ENCODE results near the gene ZNF516.

Gene ZNF516

GRCh38 chr18:76410033-76410432, 85.0 kb downstream of the ZNF516 start:
- no peak overlapping the region for H3K4me3 ChIP-seq (ENCODE audit: insufficient read depth, low read depth, low read length, poor library complexity, severe bottlenecking)
- no peaks in the 10 kb centered on the region for H3K27me3 ChIP-seq (replicated peaks; ENCODE audit: control insufficient read depth, insufficient read depth, low read length, poor library complexity, severe bottlenecking)
- no peaks in the 10 kb centered on the region for H3K4me1 ChIP-seq (ENCODE audit: control insufficient read depth, insufficient read depth, low read length, poor library complexity, severe bottlenecking)
- no peak overlapping the region for H3K27ac ChIP-seq (ENCODE audit: insufficient read depth, low read length, poor library complexity, severe bottlenecking)
- no peaks in the 10 kb centered on the region for H3K36me3 ChIP-seq (ENCODE audit: control insufficient read depth, insufficient read depth, low read length)
- no peaks in the 10 kb centered on the region for H3K9me3 ChIP-seq (ENCODE audit: control insufficient read depth, low read length)
- DNase-seq: no peak

GRCh38 chr18:76408480-76409067, 86.5 kb downstream of the ZNF516 start:
- Histone ChIP-seq H3K4me1 (ENCODE audit: control insufficient read depth, insufficient read depth, low read length, poor library complexity, severe bottlenecking) (no peaks in the 10 kb centered on the region), H3K27me3 (replicated peaks; ENCODE audit: control insufficient read depth, insufficient read depth, low read length, poor library complexity, severe bottlenecking) (no peaks in the 10 kb centered on the region), H3K4me3 (ENCODE audit: insufficient read depth, low read depth, low read length, poor library complexity, severe bottlenecking) (no peak overlapping the region), H3K27ac (ENCODE audit: insufficient read depth, low read length, poor library complexity, severe bottlenecking) (no peak overlapping the region), H3K36me3 (ENCODE audit: control insufficient read depth, insufficient read depth, low read length) (no peaks in the 10 kb centered on the region), H3K9me3 (ENCODE audit: control insufficient read depth, low read length) (no peaks in the 10 kb centered on the region)
- no peak for DNase-seq

GRCh38 chr18:76407681-76408080, 87.4 kb downstream of the ZNF516 start:
- no peak overlapping the region for H3K27ac ChIP-seq (ENCODE audit: insufficient read depth, low read length, poor library complexity, severe bottlenecking)
- H3K4me3 ChIP-seq (ENCODE audit: insufficient read depth, low read depth, low read length, poor library complexity, severe bottlenecking): no peak overlapping the region
- no peaks in the 10 kb centered on the region for H3K4me1 ChIP-seq (ENCODE audit: control insufficient read depth, insufficient read depth, low read length, poor library complexity, severe bottlenecking)
- H3K36me3 ChIP-seq (ENCODE audit: control insufficient read depth, insufficient read depth, low read length): no peaks in the 10 kb centered on the region
- no peaks in the 10 kb centered on the region for H3K9me3 ChIP-seq (ENCODE audit: control insufficient read depth, low read length)
- no peak for DNase-seq
- H3K27me3 ChIP-seq (replicated peaks; ENCODE audit: control insufficient read depth, insufficient read depth, low read length, poor library complexity, severe bottlenecking): no peaks in the 10 kb centered on the region

- Histone ChIP-seq H3K36me3 (ENCODE audit: control insufficient read depth, insufficient read depth, low read length) (no peaks in the 10 kb centered on the region), H3K4me1 (ENCODE audit: control insufficient read depth, insufficient read depth, low read length, poor library complexity, severe bottlenecking) (no peaks in the 10 kb centered on the region), H3K9me3 (ENCODE audit: control insufficient read depth, low read length) (no peaks in the 10 kb centered on the region), H3K27me3 (replicated peaks; ENCODE audit: control insufficient read depth, insufficient read depth, low read length, poor library complexity, severe bottlenecking) (no peaks in the 10 kb centered on the region), H3K27ac (ENCODE audit: insufficient read depth, low read length, poor library complexity, severe bottlenecking) (no peak overlapping the region), H3K4me3 (ENCODE audit: insufficient read depth, low read depth, low read length, poor library complexity, severe bottlenecking) (no peak overlapping the region)
- no peak for DNase-seq
Measured at GRCh38 chr18:76406791-76407190, 88.3 kb downstream of the ZNF516 start.

- Histone ChIP-seq H3K9me3 (ENCODE audit: control insufficient read depth, low read length) (no peaks in the 10 kb centered on the region), H3K4me3 (ENCODE audit: insufficient read depth, low read depth, low read length, poor library complexity, severe bottlenecking) (no peak overlapping the region), H3K36me3 (ENCODE audit: control insufficient read depth, insufficient read depth, low read length) (no peaks in the 10 kb centered on the region), H3K4me1 (ENCODE audit: control insufficient read depth, insufficient read depth, low read length, poor library complexity, severe bottlenecking) (no peaks in the 10 kb centered on the region), H3K27me3 (replicated peaks; ENCODE audit: control insufficient read depth, insufficient read depth, low read length, poor library complexity, severe bottlenecking) (no peaks in the 10 kb centered on the region), H3K27ac (ENCODE audit: insufficient read depth, low read length, poor library complexity, severe bottlenecking) (no peak overlapping the region)
- peak in 1 of 3 donors; percentile 18 for DNase-seq
Measured at GRCh38 chr18:76405681-76406356, 89.2 kb downstream of the ZNF516 start.

- no peak for DNase-seq
- no peak overlapping the region for H3K27ac ChIP-seq (ENCODE audit: insufficient read depth, low read length, poor library complexity, severe bottlenecking)
- H3K4me1 ChIP-seq (ENCODE audit: control insufficient read depth, insufficient read depth, low read length, poor library complexity, severe bottlenecking): no peaks in the 10 kb centered on the region
- no peaks in the 10 kb centered on the region for H3K9me3 ChIP-seq (ENCODE audit: control insufficient read depth, low read length)
- no peaks in the 10 kb centered on the region for H3K36me3 ChIP-seq (ENCODE audit: control insufficient read depth, insufficient read depth, low read length)
- H3K4me3 ChIP-seq (ENCODE audit: insufficient read depth, low read depth, low read length, poor library complexity, severe bottlenecking): no peak overlapping the region
- no peaks in the 10 kb centered on the region for H3K27me3 ChIP-seq (replicated peaks; ENCODE audit: control insufficient read depth, insufficient read depth, low read length, poor library complexity, severe bottlenecking)
Measured at GRCh38 chr18:76405280-76405679, 89.8 kb downstream of the ZNF516 start.

GRCh38 chr18:76404345-76404831, 90.7 kb downstream of the ZNF516 start:
- no peak for DNase-seq
- no peaks in the 10 kb centered on the region for H3K4me1 ChIP-seq (ENCODE audit: control insufficient read depth, insufficient read depth, low read length, poor library complexity, severe bottlenecking)
- H3K27ac ChIP-seq (ENCODE audit: insufficient read depth, low read length, poor library complexity, severe bottlenecking): no peak overlapping the region
- no peaks in the 10 kb centered on the region for H3K36me3 ChIP-seq (ENCODE audit: control insufficient read depth, insufficient read depth, low read length)
- no peak overlapping the region for H3K4me3 ChIP-seq (ENCODE audit: insufficient read depth, low read depth, low read length, poor library complexity, severe bottlenecking)
- H3K27me3 ChIP-seq (replicated peaks; ENCODE audit: control insufficient read depth, insufficient read depth, low read length, poor library complexity, severe bottlenecking): no peaks in the 10 kb centered on the region
- H3K9me3 ChIP-seq (ENCODE audit: control insufficient read depth, low read length): no peaks in the 10 kb centered on the region

- no peak overlapping the region for H3K27ac ChIP-seq (ENCODE audit: insufficient read depth, low read length, poor library complexity, severe bottlenecking)
Measured at GRCh38 chr18:76402026-76402990, 92.7 kb downstream of the ZNF516 start.

GRCh38 chr18:76401498-76401897, 93.5 kb downstream of the ZNF516 start:
- H3K9me3 ChIP-seq (ENCODE audit: control insufficient read depth, low read length): no peaks in the 10 kb centered on the region
- H3K27ac ChIP-seq (ENCODE audit: insufficient read depth, low read length, poor library complexity, severe bottlenecking): no peak overlapping the region
- no peaks in the 10 kb centered on the region for H3K4me1 ChIP-seq (ENCODE audit: control insufficient read depth, insufficient read depth, low read length, poor library complexity, severe bottlenecking)
- no peaks in the 10 kb centered on the region for H3K36me3 ChIP-seq (ENCODE audit: control insufficient read depth, insufficient read depth, low read length)
- H3K27me3 ChIP-seq (replicated peaks; ENCODE audit: control insufficient read depth, insufficient read depth, low read length, poor library complexity, severe bottlenecking): no peaks in the 10 kb centered on the region
- no peak for DNase-seq
- H3K4me3 ChIP-seq (ENCODE audit: insufficient read depth, low read depth, low read length, poor library complexity, severe bottlenecking): no peak overlapping the region

More at GRCh38 chr18:76402026-76402990, 92.7 kb downstream of the ZNF516 start:
- DNase-seq: no peak
- Histone ChIP-seq H3K4me3 (ENCODE audit: insufficient read depth, low read depth, low read length, poor library complexity, severe bottlenecking) (no peak overlapping the region), H3K36me3 (ENCODE audit: control insufficient read depth, insufficient read depth, low read length) (no peaks in the 10 kb centered on the region), H3K27me3 (replicated peaks; ENCODE audit: control insufficient read depth, insufficient read depth, low read length, poor library complexity, severe bottlenecking) (no peaks in the 10 kb centered on the region), H3K9me3 (ENCODE audit: control insufficient read depth, low read length) (no peaks in the 10 kb centered on the region), H3K4me1 (ENCODE audit: control insufficient read depth, insufficient read depth, low read length, poor library complexity, severe bottlenecking) (no peaks in the 10 kb centered on the region)
